GM21723 (cell line): ENCODE results near the gene CDC14A.

ENCODE experiments used
- ATAC-seq: cut with Tn5 transposase; IDR thresholded peaks from one replicate; pipeline ENCODE4 v1.9.1; 2021; ENCODE audit warnings: mild to moderate bottlenecking, moderate library complexity; ENCODE audit not compliant: unreplicated experiment

The CDC14A gene

GRCh38 chr1:100565937-100566699, 213.8 kb downstream of the CDC14A start:
- ATAC-seq = no peak

- ATAC-seq = no peak
Observed at GRCh38 chr1:100567062-100567461, 214.8 kb downstream of the CDC14A start.
